Astrocyte of the cerebellum (primary cell): ENCODE data around the gene DCTN4.

Experiments
- DNase-seq: peaks from one replicate; pipeline ENCODE4 v3.0.0-alpha.2; 2011; ENCODE audit warnings: low read depth
- H3K4me3 ChIP-seq: 2 replicates; pipeline ENCODE4 v1.5.1; 2011; ENCODE audit warnings: mild to moderate bottlenecking, low read depth, low read length, moderate library complexity
- CTCF ChIP-seq: IDR thresholded peaks from 2 replicates; pipeline ENCODE4 v1.5.1; 2012; ENCODE audit warnings: low read length, low read depth, moderate library complexity, mild to moderate bottlenecking; ENCODE audit errors: missing control alignments
- in situ Hi-C: cut with HindIII; loops from 2 replicates; pipeline ENCODE4 v1.10.0; 2017; ENCODE audit warnings: low sequenced_read_pairs

Gene DCTN4

GRCh38 chr5:150765799-150766169, 7.0 kb upstream of the DCTN4 start:
- DNase-seq, result no peak
- TF ChIP-seq CTCF, result no peak
- in situ Hi-C loops, result no loop called here
- H3K4me3 ChIP-seq, result no peak overlapping the region

- in situ Hi-C loops, result no loop called here
- DNase-seq, result no peak
- no peak overlapping the region for H3K4me3 ChIP-seq
- no peak for TF ChIP-seq CTCF
These were observed 6.4 kb upstream of the DCTN4 start for GRCh38 chr5:150765011-150765798.

- in situ Hi-C loops, result no loop called here
- DNase-seq, result no peak
- no peak for TF ChIP-seq CTCF
- no peak overlapping the region for H3K4me3 ChIP-seq
These were observed 5.7 kb upstream of the DCTN4 start for GRCh38 chr5:150764530-150764929.

GRCh38 chr5:150763023-150763769, 4.4 kb upstream of the DCTN4 start:
- H3K4me3 ChIP-seq, result no peak overlapping the region
- TF ChIP-seq CTCF, result no peak
- in situ Hi-C loops, result no loop called here
- DNase-seq, result peak; percentile 33

- DNase-seq, result no peak
- no peak for TF ChIP-seq CTCF
- no peak overlapping the region for H3K4me3 ChIP-seq
- in situ Hi-C loops, result no loop called here
These were observed 3.4 kb upstream of the DCTN4 start for GRCh38 chr5:150762211-150762610.

- no peak for TF ChIP-seq CTCF
- in situ Hi-C loops, result no loop called here
- DNase-seq, result no peak
- peak overlapping the region; percentile 65 for H3K4me3 ChIP-seq
These were observed 442 bp upstream of the DCTN4 start for GRCh38 chr5:150759334-150759583.
